ENCODE measurements around the gene HLA-DOA. TPM values are rescaled to one million over a fixed set of nuclear protein-coding genes. Genes with fewer than 3 reads are reported as not detected.

Gene HLA-DOA
- total RNA-seq, 1 experiment from 2014 or later: 13.6 TPM

- ChIA-PET POLR2A (no interaction called here), CTCF (interaction anchor here (0.6 to 2.3 kb wide), 8 partner anchors 11 to 157 kb away, joined by 3 to 13 read pairs (median 3); no protein-coding TSS in a partner anchor)
- DNase-seq (ENCODE audit: low spot score) (no peak), ATAC-seq (no peak)
- Mint-ChIP-seq H3K4me1 (peaks cover 36% of the 10 kb centered on the region), H3K27me3 (ENCODE audit: low read depth) (no peaks in the 10 kb centered on the region; the same call in 1 of the 2 replicates), H3K36me3 (no peaks in the 10 kb centered on the region), H3K4me3 (no peak overlapping the region), H3K27ac (no peak overlapping the region), H3K9me3 (no peaks in the 10 kb centered on the region)
- TF ChIP-seq TP53 (CRISPR knock-in tag; IDR thresholded peaks at IDR 0.05): no peak
- TF ChIP-seq NFYB (CRISPR knock-in tag; conservative IDR thresholded peaks at IDR 0.05; ENCODE audit: low read depth): no peak
- TF ChIP-seq CTCF (IDR thresholded peaks at IDR 0.05): no peak
- TF ChIP-seq FOXJ3 (CRISPR knock-in tag; IDR thresholded peaks at IDR 0.05; ENCODE audit: borderline replicate concordance): no peak
Observed at GRCh38 chr6:33018418-33018817, 9.0 kb upstream of the HLA-DOA start.

GRCh38 chr6:33017694-33018353 lies 8.4 kb upstream of the HLA-DOA start:
- Mint-ChIP-seq H3K27me3 (ENCODE audit: low read depth) (no peaks in the 10 kb centered on the region; the same call in 1 of the 2 replicates), H3K4me3 (no peak overlapping the region), H3K9me3 (no peaks in the 10 kb centered on the region), H3K27ac (no peak overlapping the region), H3K4me1 (peaks cover 36% of the 10 kb centered on the region), H3K36me3 (no peaks in the 10 kb centered on the region)
- DNase-seq (ENCODE audit: low spot score) (no peak), ATAC-seq (no peak)
- ChIA-PET CTCF (interaction anchor here (0.6 to 2.3 kb wide), 5 partner anchors 33 to 156 kb away, joined by 3 to 13 read pairs (median 3); no protein-coding TSS in a partner anchor), POLR2A (no interaction called here)
- TF ChIP-seq FOXJ3 (CRISPR knock-in tag; IDR thresholded peaks at IDR 0.05; ENCODE audit: borderline replicate concordance): no peak
- no peak for TF ChIP-seq ZNF423 (CRISPR knock-in tag; IDR thresholded peaks at IDR 0.05)
- no peak for TF ChIP-seq SOX15 (CRISPR knock-in tag; IDR thresholded peaks at IDR 0.05)

GRCh38 chr6:33017018-33017417 lies 7.6 kb upstream of the HLA-DOA start:
- Mint-ChIP-seq H3K27ac (no peak overlapping the region), H3K36me3 (no peaks in the 10 kb centered on the region), H3K9me3 (no peaks in the 10 kb centered on the region), H3K27me3 (ENCODE audit: low read depth) (no peaks in the 10 kb centered on the region; the same call in 1 of the 2 replicates), H3K4me1 (peaks cover 36% of the 10 kb centered on the region), H3K4me3 (no peak overlapping the region)
- no peak for ATAC-seq
- ChIA-PET POLR2A (no interaction called here), CTCF (interaction anchor here (0.6 to 6.0 kb wide), 7 partner anchors 16 to 231 kb away, joined by 3 to 68 read pairs (median 3); no protein-coding TSS in a partner anchor)
- no peak for DNase-seq (ENCODE audit: low spot score)
- TF ChIP-seq HMGXB4 (CRISPR knock-in tag; IDR thresholded peaks at IDR 0.05): no peak

- no peak overlapping the region for H3K27ac Mint-ChIP-seq
- ChIA-PET CTCF (interaction anchor here (1.2 to 6.0 kb wide), 13 partner anchors 15 to 233 kb away, joined by 3 to 68 read pairs (median 6); no protein-coding TSS in a partner anchor), POLR2A (no interaction called here)
- H3K27me3 Mint-ChIP-seq (ENCODE audit: low read depth): no peaks in the 10 kb centered on the region; the same call in 1 of the 2 replicates
- DNase-seq (ENCODE audit: low spot score) (no peak), ATAC-seq (no peak)
- H3K4me1 Mint-ChIP-seq: peaks cover 43% of the 10 kb centered on the region
- H3K36me3 Mint-ChIP-seq: no peaks in the 10 kb centered on the region
- no peaks in the 10 kb centered on the region for H3K9me3 Mint-ChIP-seq
- no peak overlapping the region for H3K4me3 Mint-ChIP-seq
- TF ChIP-seq STAT6 (CRISPR knock-in tag; conservative IDR thresholded peaks at IDR 0.05; ENCODE audit: low read depth): no peak
- no peak for TF ChIP-seq NFE2L1 (CRISPR knock-in tag; IDR thresholded peaks at IDR 0.05)
- TF ChIP-seq FOXP4 (CRISPR knock-in tag; IDR thresholded peaks at IDR 0.05): no peak
- no peak for TF ChIP-seq ZNF532 (CRISPR knock-in tag; IDR thresholded peaks at IDR 0.05; ENCODE audit: borderline replicate concordance)
- no peak for TF ChIP-seq RORB (CRISPR knock-in tag; IDR thresholded peaks at IDR 0.05)
- TF ChIP-seq ZNF396 (CRISPR knock-in tag; IDR thresholded peaks at IDR 0.05; ENCODE audit: borderline replicate concordance): no peak
- no peak for TF ChIP-seq HMGA2 (CRISPR knock-in tag; IDR thresholded peaks at IDR 0.05)
- no peak for TF ChIP-seq ZNF263 (CRISPR knock-in tag; IDR thresholded peaks at IDR 0.05; ENCODE audit: low read depth)
Observed at GRCh38 chr6:33015798-33016197, 6.4 kb upstream of the HLA-DOA start.

All from WTC11 (cell line).